ENCODE data around the gene MTMR10.

DNA sequence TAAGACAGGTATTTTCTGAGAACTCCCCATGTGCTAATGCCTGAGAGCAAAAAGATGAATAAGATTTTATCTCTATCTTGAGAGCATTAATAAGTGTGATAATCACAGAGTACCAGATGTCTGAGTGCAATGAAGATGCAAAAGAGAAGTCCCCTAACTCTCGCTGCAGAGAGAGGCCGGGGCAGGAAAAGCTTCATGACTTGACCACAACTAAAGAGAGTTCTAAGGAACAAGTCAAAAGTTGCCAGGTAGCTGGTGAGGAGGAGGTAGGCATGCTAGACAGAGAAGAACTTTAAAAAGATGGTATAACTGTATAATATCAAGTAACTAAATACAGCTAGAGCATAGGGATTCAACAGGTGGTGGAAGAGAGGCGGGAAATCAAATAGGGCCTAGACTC is 28.8 kb downstream of the MTMR10 start:
- TF ChIP-seq GATA2 (IDR thresholded peaks at IDR 0.05; ENCODE audit: low read depth, low read length) = no peak
- TF ChIP-seq GATA3 (IDR thresholded peaks at IDR 0.05; ENCODE audit: low read depth, low read length) = no peak
